Gastroesophageal sphincter (tissue), 4 donors: Measurements from ENCODE around the gene MORN5. TPM values are rescaled to one million over a fixed set of nuclear protein-coding genes. Genes with fewer than 3 reads are reported as not detected.

Experiments used
- ATAC-seq: fragments of 150-250 bp; one replicate; pipeline ENCODE4 v1.9.1; 2016; ENCODE audit warnings: mild to moderate bottlenecking, moderate library complexity
- H3K27ac ChIP-seq, 4 donors: fragments of 200-600 bp; sonication (generic) in 3 of 4; 1 replicate in 3 of 4; 2 replicates in 1 of 4; pipeline ENCODE4 v1.5.1; 2016 to 2019
- H3K27me3 ChIP-seq: fragments of 200-600 bp; sonication (generic); one replicate; pipeline ENCODE4 v1.5.1; 2019
- H3K36me3 ChIP-seq, 2 donors: fragments of 200-600 bp; sonication (generic); one replicate each; pipeline ENCODE4 v1.5.1; 2019; ENCODE audit warnings: control low read depth in 1 of 2
- H3K4me1 ChIP-seq, 3 donors: fragments of 200-600 bp; sonication (generic); 1 replicate in 2 of 3; 2 replicates in 1 of 3; pipeline ENCODE4 v1.5.1; 2016 to 2019; ENCODE audit warnings: control low read depth in 2 of 3
- H3K4me3 ChIP-seq, 2 donors: fragments of 200-600 bp; sonication (generic); one replicate each; pipeline ENCODE4 v1.5.1; 2019; ENCODE audit warnings: mild to moderate bottlenecking in 1 of 2, moderate library complexity in 1 of 2
- H3K9me3 ChIP-seq, 3 donors: fragments of 200-600 bp; sonication (generic); one replicate each; pipeline ENCODE4 v1.5.1; 2017 to 2019; ENCODE audit warnings: control low read depth in 2 of 3
- CTCF ChIP-seq, 4 experiments: fragments of 200-600 bp in 2 of 4; fragments of 450-650 bp in 2 of 4; sonication (generic) in 1 of 4; IDR thresholded peaks; one replicate each; pipeline ENCODE4 v1.5.1; 2017 to 2019; ENCODE audit warnings: antibody characterized with exemption in 4 of 4, mild to moderate bottlenecking in 2 of 4, moderate library complexity in 2 of 4
- EP300 ChIP-seq: sonication (generic); formaldehyde crosslinking; IDR thresholded peaks from one replicate; pipeline ENCODE4 v1.6.1; 2017; ENCODE audit warnings: antibody characterized with exemption, mild to moderate bottlenecking
- POLR2A ChIP-seq, 2 donors: fragments of 450-650 bp; IDR thresholded peaks; one replicate each; pipeline ENCODE4 v1.6.1; 2017; ENCODE audit warnings: antibody characterized with exemption in 2 of 2, mild to moderate bottlenecking in 2 of 2, moderate library complexity in 1 of 2
- POLR2AphosphoS5 ChIP-seq: sonication (generic); formaldehyde crosslinking; IDR thresholded peaks from one replicate; pipeline ENCODE4 v1.6.1; 2017; ENCODE audit warnings: antibody characterized with exemption
- WGBS, 2 donors: methylation state at CpG; one replicate each; pipeline ENCODE4 v1.1.5; 2018; ENCODE audit warnings: low coverage in 1 of 2; 5-methylcytosine and 5-hydroxymethylcytosine counted together
- total RNA-seq, 4 donors: library from RNA; depleted of rRNA; stranded (reverse); fragments of >200 nt; gene quantifications; one replicate each; pipeline ENCODE4 v1.1.0, GENCODE V29; 2016

The MORN5 gene
- total RNA-seq, 4 donors from 2014 or later, result 6.2 TPM; not detected in 3

GRCh38 chr9:122180633-122181032 is 20.9 kb downstream of the MORN5 start:
- Histone ChIP-seq H3K36me3 (no peaks in the 10 kb centered on the region), H3K9me3 (no peaks in the 10 kb centered on the region), H3K27me3 (peaks cover 8% of the 10 kb centered on the region), H3K4me3 (no peak overlapping the region), H3K27ac (no peak overlapping the region), H3K4me1 (no peaks in the 10 kb centered on the region)
- WGBS, 2 donors, result 37 to 72% methylated on average over 2 to 4 of the region's 4 CpGs
- TF ChIP-seq POLR2A (IDR thresholded peaks at IDR 0.05) (no peak), POLR2AphosphoS5 (no peak), CTCF (IDR thresholded peaks at IDR 0.05) (no peak), EP300 (no peak)
- ATAC-seq, result no peak

- no peaks in the 10 kb centered on the region for H3K9me3 ChIP-seq
- ATAC-seq, result no peak
- H3K4me3 ChIP-seq, result no peak overlapping the region
- H3K27ac ChIP-seq, result no peak overlapping the region
- peaks cover 8% of the 10 kb centered on the region for H3K27me3 ChIP-seq
- H3K4me1 ChIP-seq, result no peaks in the 10 kb centered on the region
- no peak for TF ChIP-seq CTCF (IDR thresholded peaks at IDR 0.05)
- no peak for TF ChIP-seq EP300
- TF ChIP-seq POLR2A (IDR thresholded peaks at IDR 0.05), result no peak
- TF ChIP-seq POLR2AphosphoS5, result no peak
- H3K36me3 ChIP-seq, result no peaks in the 10 kb centered on the region
- 54 to 60% methylated on average over 7 of the region's 7 CpGs for WGBS, 2 donors
These were observed 23.8 kb downstream of the MORN5 start for GRCh38 chr9:122183501-122183900.

GRCh38 chr9:122184551-122184950 is 24.8 kb downstream of the MORN5 start:
- H3K36me3 ChIP-seq, result no peaks in the 10 kb centered on the region
- no peaks in the 10 kb centered on the region for H3K4me1 ChIP-seq
- WGBS, 2 donors, result 86 to 90% methylated on average over 1 of the region's 1 CpG
- no peaks in the 10 kb centered on the region for H3K9me3 ChIP-seq
- peaks cover 8% of the 10 kb centered on the region for H3K27me3 ChIP-seq
- no peak overlapping the region for H3K4me3 ChIP-seq
- H3K27ac ChIP-seq, result no peak overlapping the region
- TF ChIP-seq CTCF (IDR thresholded peaks at IDR 0.05), result no peak
- TF ChIP-seq POLR2A (IDR thresholded peaks at IDR 0.05), result no peak
- no peak for TF ChIP-seq POLR2AphosphoS5
- TF ChIP-seq EP300, result no peak
- ATAC-seq, result no peak

GRCh38 chr9:122186301-122186700 is 26.6 kb downstream of the MORN5 start:
- 63% methylated on average over 2 of the region's 5 CpGs; no CpG with 5 or more reads in 1 of the 2 donors for WGBS, 2 donors
- Histone ChIP-seq H3K9me3 (no peaks in the 10 kb centered on the region), H3K36me3 (no peaks in the 10 kb centered on the region), H3K4me3 (no peak overlapping the region), H3K4me1 (no peaks in the 10 kb centered on the region), H3K27ac (no peak overlapping the region), H3K27me3 (peaks cover 8% of the 10 kb centered on the region)
- no peak for ATAC-seq
- TF ChIP-seq EP300, result no peak
- no peak for TF ChIP-seq POLR2AphosphoS5
- no peak for TF ChIP-seq CTCF (IDR thresholded peaks at IDR 0.05)
- TF ChIP-seq POLR2A (IDR thresholded peaks at IDR 0.05), result no peak

- Histone ChIP-seq H3K36me3 (no peaks in the 10 kb centered on the region), H3K4me1 (no peaks in the 10 kb centered on the region), H3K27me3 (peaks cover 7% of the 10 kb centered on the region), H3K4me3 (no peak overlapping the region), H3K27ac (no peak overlapping the region), H3K9me3 (no peaks in the 10 kb centered on the region)
- whole genome bisulfite sequencing, 2 donors, result 90 to 100% methylated on average over 2 of the region's 8 CpGs
- no peak for TF ChIP-seq POLR2AphosphoS5
- TF ChIP-seq POLR2A (IDR thresholded peaks at IDR 0.05), result no peak
- TF ChIP-seq EP300, result no peak
- no peak for TF ChIP-seq CTCF (IDR thresholded peaks at IDR 0.05)
- no peak for ATAC-seq
These were observed 27.2 kb downstream of the MORN5 start for GRCh38 chr9:122186777-122187470.
